NCI-H1092 (cell line): ENCODE data around the gene ABHD2.
A peak's percentile ranks its signal among the peaks of the same experiment; 100 is the strongest.
"Not testable (repeated sequence)": the region's sequence is repeated elsewhere in the genome, so short reads cannot be mapped to it uniquely, and the experiment has no call there.

Source experiments
- DNase-seq: peaks from one replicate; lab custom pipeline; 2025; lab: John Stamatoyannopoulos, UW

Gene ABHD2

DNA sequence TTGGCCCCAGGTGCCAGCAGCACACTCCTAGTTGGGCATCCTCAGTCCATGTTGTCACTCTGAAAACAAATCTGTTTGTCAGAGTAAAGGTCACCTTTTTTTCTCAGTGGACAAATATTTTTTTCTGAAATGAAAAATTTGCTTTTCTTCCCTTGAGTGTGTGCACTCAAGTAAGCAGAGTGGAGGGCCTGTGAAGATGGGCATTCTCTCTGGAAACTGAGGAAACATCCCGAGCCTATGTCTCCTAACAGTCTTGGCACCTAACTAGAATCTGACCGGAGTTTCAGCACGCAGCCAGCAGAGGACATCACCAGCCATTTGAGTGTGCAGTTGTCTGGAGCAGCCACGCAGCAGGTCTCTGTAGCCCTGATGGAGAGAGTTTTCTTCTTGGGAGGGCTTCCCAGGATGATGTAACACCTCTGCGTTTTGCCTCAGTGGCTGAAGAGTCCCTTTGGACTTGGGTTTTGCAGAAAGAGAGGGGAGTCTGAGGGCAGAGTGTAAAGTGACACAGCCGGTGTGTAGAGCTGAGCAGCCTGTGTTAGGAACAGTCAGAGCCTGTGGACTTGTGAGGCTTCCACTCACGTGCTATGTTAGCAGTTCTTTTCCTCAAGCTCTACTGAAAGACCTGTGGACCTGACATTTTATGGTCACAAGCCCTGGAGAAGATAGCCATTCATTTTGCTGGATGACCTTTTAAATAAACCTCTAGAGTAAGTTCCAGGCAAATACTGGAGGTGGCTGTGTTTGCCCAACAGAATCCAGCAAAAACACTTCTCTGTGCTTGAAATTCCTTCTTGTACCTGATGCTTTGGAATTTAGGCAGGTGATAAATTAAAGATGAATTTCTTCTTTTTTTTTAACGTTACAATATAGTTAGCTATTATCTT, 51.6 kb downstream of the ABHD2 start:
- DNase-seq = no peak

DNA sequence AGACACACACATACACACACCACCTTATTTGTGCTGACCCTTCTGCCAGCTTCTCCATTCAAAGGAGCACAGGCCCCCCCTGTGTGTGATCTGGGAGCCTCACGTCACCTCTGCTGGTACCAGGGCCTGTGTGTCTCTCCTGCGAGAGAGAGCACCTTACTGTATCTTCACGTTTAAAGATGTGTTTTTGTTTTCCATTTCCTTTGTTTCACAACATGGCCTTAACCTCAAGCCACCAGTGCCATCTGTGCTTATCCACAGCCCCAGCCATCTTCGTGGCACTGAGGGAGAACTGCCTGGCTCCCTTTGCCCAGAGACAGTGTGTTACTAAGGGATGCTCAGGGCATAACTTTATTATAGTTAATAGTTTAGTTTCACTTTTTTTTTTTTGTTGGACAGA, 52.3 kb downstream of the ABHD2 start:
- no peak for DNase-seq

DNA sequence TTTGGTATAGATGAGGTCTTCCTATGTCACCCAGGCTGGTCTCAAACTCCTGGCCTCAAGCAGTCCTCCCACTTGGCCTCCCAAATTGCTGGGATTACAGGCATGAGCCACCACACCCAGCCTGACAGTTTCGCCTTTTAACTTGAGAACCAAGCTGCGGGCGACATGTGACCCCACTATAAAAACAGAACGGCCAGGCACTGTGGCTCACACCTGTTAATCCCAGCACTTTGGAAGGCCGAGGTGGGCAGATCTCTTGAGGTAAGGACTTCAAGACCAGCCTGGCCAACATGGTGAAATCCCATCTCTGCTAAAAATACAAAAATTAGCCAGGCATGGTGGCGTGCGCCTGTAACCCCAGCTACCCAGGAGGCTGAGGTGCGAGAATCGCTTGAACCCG, 52.9 kb downstream of the ABHD2 start:
- not testable (repeated sequence) for DNase-seq

DNA sequence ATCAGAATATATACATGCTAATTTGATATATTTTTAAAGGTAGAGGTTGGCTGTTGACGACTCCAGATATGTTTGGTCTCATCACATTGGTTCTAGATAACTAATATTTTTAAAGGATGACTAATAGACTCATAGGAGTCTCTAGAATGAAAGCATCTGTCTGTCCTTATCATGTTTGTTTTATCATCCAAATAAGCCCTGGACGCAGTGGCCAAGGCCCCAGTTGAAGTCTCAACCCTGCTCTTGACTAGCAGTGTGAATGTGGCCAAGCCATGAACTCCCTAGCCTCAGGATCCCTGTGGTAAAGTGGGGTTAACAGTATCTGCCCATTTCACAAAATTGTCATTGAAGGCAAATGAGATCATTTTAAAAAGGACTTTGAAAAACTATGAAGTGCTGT, 53.6 kb downstream of the ABHD2 start:
- no peak for DNase-seq

DNA sequence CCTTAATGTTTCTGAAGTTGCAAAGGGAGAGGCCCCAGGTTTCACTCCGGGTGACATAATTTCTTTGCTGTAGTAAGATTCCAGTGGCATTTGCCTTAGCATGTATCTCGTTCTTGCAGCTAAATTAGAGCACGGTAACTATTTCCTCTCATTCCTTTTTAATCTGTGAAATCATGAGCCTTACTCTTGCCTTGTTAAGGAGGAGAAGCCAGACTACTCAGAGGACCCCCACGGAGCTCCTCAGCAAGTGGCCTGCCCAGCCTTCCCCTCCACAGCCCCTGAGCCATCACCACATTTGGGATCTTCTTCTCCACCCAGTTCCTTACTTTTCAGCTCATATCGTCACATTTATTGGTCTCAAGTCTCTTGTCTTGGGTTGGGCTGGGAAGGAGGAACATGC, 54.2 kb downstream of the ABHD2 start:
- no peak for DNase-seq

DNA sequence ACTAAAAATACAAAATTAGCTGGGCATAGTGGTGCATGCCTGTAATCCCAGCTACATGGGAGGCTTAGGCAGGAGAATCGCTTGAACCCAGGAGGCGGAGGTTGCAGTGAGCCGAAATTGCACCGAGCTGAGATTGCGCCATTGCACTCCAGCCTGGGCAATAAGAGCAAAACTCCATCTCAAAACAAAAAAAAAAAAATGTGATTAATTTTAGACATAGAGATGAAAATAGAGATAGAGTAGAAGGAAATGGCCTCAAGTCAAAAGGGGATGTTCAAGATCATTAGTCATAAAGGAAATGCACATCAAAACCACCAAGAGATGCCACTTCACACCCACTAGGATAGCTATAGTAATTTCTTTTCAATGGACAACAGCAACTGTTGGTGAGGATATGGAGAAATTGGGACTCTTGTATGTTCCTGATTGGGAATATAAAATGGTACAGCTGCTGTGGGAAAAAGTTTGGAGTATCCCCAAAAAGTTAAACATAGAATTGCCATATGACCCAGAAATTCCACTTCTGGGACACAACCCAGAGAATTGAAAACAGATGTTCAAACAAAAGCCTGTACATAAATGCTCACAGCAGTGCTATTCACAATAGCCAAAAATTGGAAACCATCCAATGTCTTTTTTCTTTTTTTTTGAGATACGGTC, 55.4 kb downstream of the ABHD2 start:
- peak; percentile 45 for DNase-seq

DNA sequence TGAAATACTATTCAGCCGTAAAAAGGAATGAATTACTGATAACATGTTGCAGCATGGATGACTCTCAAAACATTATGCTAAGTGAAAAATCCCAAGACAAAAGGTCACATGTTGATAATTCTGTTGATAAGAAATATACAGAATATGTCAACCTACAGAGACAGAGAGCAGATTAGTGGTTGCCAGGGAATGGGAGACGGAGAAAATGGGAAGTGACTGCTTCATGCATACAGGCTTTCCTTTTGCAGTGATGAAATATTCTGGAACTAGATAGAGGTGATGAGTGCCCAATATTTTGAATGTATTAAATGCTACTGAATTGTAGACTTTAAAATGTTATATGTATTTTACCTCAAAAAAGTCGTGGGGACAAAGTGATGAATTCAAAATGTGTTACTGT, 56.2 kb downstream of the ABHD2 start:
- no peak for DNase-seq

DNA sequence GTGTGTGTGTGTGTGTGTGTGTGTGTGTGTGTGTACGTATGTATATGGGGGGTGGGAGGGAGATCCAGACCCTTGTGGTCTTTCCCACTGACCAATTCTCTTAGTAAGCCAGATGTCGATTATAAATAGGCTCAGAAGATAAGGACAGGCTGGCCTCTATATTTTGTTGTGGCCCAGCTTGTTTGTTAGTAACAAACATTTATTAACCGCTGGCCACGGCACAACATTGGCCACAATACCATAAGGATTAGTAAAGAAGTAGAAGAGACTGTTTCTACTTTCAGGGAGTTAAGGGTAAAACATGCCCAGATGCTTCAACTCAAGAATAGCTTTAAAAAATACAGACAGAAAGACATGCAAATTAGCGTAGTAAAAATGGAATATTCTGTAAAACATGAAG, 58.1 kb downstream of the ABHD2 start:
- no peak for DNase-seq

DNA sequence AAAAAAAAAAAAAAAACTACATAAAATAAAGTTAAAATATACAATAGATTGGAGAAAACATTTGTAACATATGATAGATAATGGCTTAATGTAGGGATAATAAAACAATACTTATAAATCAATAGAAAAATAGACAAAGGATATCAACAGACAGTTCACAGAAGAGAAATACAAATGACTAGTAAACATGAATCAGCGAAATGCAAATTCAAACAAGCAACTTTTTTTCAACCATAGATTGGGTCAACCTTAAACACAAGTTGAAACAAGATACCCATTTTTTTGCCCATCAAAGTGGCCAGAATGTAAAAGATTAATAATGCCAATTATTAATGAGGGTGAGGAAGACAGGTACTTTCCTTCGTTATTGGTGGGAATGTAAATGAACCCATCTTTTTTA, 59.9 kb downstream of the ABHD2 start:
- DNase-seq = no peak

DNA sequence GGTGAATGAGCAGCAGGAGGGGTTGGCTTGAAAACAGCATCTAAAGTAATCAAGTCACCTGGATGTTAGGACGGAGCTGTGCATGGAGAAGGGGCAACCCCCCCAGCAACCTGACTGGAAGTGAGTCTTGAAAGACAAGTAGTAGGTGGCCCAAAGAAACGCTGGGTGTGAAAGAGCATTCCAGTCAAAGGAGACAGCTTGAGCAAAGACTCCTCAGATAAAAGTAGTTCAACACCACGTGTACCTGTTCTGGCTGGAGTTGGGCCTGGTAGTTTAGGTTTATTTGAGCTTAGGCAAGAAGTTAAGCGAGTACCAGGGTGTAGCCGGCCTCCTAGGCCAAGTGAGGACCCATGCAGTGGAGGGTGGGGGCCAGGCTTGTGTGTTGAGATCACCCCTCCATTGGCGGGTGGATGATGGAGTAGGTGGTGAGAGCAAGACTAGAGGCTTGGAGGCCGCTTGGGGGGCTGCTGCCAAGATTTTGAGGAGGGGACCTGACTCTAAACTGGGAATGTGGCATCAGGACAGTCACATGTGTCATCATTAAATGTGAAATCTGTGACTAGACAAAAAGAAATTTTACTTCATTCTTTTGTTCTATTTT, 61.3 kb downstream of the ABHD2 start:
- DNase-seq = no peak

DNA sequence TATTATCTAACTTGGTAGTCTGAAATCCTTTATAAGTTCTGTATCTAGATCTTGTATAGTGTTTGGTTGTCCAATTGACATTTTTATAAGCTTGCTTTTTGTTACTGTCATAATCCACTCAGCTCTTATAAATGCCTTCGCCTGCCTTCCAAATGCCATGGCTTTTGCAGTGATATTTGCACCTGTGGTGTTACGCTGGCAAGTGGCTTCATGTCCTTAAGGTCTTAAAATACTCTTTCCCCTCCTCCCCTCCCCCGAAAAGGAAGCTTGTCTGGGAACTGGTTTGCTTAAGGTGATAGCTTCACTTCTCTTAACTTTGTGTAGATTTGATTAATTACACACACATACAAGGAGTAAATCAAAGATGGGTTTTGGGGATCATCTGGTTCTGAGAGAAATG, 62.0 kb downstream of the ABHD2 start:
- DNase-seq = no peak

DNA sequence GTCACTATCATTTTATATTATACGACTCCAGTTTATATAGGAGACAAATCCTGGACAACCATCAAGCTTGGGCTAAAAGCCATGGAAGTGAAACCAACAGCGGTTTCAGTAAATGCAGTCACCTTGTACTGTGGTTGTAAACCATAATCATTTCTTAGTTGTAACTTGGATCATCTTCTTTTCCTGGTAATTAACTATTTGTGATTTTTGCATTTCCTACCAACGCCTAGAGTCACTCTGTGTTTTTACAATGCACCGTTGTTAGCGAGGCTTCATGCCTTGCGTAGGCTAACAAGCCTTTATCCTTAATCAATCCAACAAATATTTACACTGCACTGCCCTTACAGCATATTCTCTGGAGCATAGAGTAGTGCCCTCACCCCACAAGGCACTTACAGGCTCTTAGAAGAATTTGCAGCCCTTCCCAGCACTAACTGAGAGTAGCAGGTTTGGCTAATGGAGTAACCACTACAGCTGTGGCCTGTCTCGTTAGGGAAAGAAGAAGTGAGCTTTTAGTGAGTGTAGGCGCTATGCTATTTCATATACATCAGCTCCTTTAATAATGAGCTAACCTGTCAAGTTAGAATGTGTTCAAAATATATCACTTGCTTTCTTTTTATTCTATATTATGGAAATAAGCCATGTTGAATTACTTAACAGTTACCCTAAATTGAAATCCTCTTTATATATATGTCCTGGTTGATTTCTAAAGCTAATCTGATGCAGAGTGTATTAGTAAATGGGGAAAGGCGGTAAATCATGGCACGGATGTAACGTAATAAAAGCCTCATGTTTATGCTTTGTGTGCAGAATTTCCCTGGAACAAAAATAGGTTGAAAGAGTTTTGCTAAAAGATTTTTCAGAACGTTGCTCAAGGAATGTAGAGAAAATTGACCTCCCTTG, 62.8 kb downstream of the ABHD2 start:
- peak; percentile 37 for DNase-seq

DNA sequence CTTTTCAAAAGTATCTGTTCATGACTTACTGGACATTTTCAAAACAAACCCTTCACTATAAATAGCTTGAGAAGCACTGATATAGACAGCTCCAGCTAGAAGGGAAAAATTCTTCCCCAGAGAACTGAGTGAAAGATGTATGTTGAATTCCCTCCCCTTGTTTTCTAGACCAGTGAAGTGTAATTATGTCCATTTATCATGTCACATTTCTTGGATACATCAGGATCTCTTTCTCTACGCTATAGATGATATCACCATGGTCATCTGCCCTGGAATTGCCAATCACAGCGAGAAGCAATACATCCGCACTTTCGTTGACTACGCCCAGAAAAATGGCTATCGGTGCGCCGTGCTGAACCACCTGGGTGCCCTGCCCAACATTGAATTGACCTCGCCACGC, 66.9 kb downstream of the ABHD2 start:
- no peak for DNase-seq

DNA sequence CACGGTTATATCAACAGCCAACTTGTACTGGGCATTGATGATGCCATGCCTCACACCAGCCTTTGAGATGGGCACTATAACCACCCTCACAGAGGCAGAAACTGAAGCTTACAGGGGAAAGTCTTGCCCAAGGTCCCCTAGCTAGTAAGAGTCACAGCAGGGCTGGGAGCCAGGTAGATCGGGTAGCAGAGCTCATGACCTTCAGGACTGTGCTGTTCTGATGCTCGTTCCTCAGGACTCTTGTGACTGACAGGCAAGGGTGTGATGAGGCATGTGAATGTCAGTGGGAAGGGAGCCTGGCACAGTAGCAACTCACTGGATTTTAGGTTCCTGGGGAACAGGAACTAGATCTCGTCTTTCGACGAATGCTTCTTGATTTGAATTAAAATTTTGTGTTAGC, 67.4 kb downstream of the ABHD2 start:
- no peak for DNase-seq

DNA sequence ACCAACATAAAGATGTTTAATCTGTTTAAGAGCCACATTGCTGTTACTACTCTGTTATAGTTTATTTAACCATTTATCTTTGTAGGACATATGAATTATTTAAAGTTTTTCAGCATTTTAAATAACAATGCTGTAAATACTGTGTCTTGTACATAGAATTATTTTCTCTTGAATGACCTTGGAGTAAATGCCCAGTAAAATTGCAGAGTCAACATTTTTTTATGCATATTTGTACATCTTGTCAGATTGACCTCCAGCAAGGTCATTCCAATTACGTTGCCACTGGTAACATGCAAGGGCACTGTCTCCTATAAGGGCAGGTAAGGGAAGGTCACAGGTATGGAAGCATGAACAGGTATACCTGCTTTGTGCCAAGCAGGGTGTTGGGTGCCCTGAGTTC, 68.8 kb downstream of the ABHD2 start:
- DNase-seq = no peak

DNA sequence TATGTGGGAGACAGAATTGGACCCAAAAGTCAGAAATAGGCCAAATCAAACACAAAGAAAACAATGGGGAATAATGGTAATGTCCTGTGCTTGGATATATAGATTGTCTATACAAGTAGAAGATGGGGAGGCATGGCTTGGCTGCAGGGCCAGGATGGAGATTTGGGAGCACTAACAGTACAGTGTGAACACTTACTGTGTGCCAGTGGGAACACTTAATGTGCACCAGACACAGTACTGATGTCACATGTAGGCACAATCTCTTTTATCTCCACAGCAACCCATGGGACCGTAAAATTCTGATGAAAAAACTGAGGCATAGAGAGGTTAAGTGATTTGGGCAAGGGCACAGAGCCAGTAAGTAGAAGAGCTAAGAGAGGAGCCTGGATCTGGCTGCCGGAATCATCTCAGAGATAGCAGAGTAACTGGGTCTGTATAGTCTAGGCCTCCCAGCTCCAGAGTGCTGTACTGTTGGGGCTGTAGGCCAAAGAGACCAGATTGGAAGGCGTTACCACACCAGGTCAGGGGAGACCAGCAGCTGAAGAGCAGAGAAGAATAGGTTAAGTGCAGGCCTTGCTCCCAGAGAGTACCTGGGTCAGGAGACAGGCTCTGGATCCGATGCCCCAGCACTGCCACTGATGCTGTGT, 69.8 kb downstream of the ABHD2 start:
- no peak for DNase-seq

DNA sequence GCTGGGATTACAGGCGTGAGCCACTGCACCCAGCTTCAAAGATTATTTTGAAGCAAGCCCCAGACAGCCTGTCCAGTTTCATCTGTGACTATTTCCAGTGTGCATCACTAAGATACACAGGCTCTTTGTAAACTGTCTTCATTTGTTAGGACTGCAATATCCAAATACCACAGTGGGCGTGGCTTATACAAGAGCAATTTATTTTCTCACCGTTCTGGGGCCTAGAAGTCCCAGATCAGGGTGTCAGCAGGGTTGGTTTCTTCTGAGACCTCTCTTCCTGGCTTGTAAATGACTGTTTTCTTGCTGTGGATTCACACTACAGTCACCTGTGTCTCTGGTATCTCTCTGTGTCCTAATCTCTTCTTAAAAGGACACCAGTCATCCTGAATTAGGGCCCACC, 73.4 kb downstream of the ABHD2 start:
- no peak for DNase-seq

DNA sequence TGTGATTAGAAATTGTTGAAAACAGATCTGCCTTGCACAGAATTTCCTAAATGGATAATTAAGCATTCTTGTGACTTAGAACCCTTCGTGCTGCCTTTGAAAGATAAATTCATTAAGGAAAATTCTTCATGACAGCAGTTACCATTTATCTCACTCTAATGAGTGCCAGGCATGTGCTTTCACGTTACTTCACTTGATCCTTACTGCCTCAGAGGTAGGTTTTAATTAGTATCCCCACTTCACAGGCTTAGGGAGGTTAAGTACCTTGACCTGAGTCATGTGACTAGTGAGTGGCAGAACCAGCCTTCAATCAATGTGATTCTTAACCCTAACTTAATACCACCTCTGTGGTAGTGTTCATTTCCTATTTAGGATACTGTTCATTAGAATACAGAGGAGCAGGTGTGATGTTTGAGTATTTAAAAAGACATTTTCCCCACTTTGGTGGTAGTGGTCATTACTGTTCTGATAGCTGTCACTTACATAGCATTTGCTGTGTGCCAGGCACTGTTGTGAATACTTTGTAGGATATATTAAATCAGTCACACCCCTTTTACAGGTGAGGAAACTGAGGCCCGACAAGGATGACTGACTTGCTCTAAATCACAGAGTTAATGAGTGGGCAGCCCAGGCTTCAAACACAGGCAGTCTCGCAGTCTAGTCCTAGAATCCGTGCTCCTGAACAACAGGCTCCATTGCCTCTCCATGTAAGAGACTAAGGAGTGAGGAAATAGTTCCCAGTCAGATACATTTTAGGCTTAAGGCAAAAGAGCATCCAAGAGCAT, 75.2 kb downstream of the ABHD2 start:
- DNase-seq = no peak

DNA sequence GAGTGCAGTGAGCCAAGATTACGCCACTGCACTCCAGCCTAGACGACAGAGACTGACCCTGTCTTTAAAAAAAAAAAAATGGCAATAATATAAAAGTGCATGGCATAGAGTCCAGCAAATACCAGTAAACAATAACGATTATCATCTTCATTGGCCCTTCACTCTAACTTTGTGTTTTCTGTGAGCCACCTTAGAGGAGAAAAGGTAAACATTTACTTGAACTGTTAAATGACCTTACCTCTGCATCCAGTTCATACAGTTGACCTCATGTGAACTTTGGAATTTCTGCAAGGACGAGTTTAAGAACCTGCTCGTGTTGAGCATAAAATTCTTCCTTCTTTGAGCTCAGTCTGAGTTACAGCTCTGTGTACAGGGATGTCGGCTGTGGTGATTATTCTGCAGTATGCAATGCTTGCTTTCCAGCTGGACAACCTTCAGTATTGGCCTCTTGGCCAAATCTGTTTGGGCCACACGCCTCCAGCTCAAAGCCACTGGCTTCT, 76.5 kb downstream of the ABHD2 start:
- no peak for DNase-seq

DNA sequence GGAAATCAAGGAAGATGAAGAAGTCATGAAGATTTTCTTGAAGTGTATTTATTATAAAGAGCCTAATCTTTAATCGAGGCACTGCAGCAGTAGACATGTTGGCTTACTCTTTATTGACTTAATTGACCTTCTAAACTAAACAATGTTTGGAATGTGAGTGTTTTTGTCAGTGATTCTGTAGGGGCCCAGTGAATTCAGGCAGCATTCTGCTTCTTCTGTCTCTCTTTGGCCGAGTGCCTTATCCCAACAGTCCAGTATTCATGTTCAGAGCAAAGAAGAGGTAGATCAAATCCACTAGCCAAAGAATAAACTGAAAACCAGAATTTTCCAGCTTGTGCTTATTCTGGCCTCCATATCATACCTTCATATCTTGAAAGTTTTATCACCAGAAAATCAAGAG, 77.4 kb downstream of the ABHD2 start:
- DNase-seq = no peak
